Measurements from ENCODE around the gene SLC39A1.

GRCh38 chr1:153942766-153943549 lies 20.4 kb downstream of the SLC39A1 start:
- TF ChIP-seq, protein P1, sequence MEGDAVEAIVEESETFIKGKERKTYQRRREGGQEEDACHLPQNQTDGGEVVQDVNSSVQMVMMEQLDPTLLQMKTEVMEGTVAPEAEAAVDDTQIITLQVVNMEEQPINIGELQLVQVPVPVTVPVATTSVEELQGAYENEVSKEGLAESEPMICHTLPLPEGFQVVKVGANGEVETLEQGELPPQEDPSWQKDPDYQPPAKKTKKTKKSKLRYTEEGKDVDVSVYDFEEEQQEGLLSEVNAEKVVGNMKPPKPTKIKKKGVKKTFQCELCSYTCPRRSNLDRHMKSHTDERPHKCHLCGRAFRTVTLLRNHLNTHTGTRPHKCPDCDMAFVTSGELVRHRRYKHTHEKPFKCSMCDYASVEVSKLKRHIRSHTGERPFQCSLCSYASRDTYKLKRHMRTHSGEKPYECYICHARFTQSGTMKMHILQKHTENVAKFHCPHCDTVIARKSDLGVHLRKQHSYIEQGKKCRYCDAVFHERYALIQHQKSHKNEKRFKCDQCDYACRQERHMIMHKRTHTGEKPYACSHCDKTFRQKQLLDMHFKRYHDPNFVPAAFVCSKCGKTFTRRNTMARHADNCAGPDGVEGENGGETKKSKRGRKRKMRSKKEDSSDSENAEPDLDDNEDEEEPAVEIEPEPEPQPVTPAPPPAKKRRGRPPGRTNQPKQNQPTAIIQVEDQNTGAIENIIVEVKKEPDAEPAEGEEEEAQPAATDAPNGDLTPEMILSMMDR (IDR thresholded peaks at IDR 0.05) = no peak
- TF ChIP-seq EP300 (IDR thresholded peaks at IDR 0.05; ENCODE audit: borderline replicate concordance in 1 of 2, low read depth in 1 of 2, low read length in 1 of 2) = no peak
- TF ChIP-seq POLR2AphosphoS5 (IDR thresholded peaks at IDR 0.05; ENCODE audit: low read depth, low read length) = no peak
- TF ChIP-seq, protein P2, sequence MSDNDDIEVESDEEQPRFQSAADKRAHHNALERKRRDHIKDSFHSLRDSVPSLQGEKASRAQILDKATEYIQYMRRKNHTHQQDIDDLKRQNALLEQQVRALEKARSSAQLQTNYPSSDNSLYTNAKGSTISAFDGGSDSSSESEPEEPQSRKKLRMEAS (IDR thresholded peaks at IDR 0.05; ENCODE audit: low read depth) = no peak
- TF ChIP-seq EZH2phosphoT487 (IDR thresholded peaks at IDR 0.05; ENCODE audit: borderline replicate concordance, low read depth) = no peak
- no peak for TF ChIP-seq RFX5 (IDR thresholded peaks at IDR 0.05; ENCODE audit: low read length)
- no peak for TF ChIP-seq RAD21 (IDR thresholded peaks at IDR 0.05; ENCODE audit: low read length)
- TF ChIP-seq, protein P3, sequence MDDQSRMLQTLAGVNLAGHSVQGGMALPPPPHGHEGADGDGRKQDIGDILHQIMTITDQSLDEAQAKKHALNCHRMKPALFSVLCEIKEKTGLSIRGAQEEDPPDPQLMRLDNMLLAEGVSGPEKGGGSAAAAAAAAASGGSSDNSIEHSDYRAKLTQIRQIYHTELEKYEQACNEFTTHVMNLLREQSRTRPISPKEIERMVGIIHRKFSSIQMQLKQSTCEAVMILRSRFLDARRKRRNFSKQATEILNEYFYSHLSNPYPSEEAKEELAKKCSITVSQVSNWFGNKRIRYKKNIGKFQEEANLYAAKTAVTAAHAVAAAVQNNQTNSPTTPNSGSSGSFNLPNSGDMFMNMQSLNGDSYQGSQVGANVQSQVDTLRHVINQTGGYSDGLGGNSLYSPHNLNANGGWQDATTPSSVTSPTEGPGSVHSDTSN (IDR thresholded peaks at IDR 0.05) = no peak
- TF ChIP-seq ELF1 (IDR thresholded peaks at IDR 0.05) = no peak
- no peak for TF ChIP-seq GABPA (IDR thresholded peaks at IDR 0.05; ENCODE audit: low read depth)
- TF ChIP-seq TAF1 (IDR thresholded peaks at IDR 0.05; ENCODE audit: borderline replicate concordance, low read depth, low read length) = no peak
- TF ChIP-seq YY1 (IDR thresholded peaks at IDR 0.05; ENCODE audit: low read depth) = no peak
- no peak for TF ChIP-seq NRF1 (IDR thresholded peaks at IDR 0.05; ENCODE audit: low read depth, low read length)

Measured in SK-N-SH (cell line).